Coronary artery (tissue), 2 donors: ENCODE results near the gene TMX4.

ENCODE experiments used
- DNase-seq: peaks from one replicate; pipeline ENCODE4 v3.0.0-alpha.2; 2017; ENCODE audit warnings: low spot score
- H3K27ac ChIP-seq, 2 donors: fragments of 200-600 bp; sonication (generic); one replicate each; pipeline ENCODE4 v1.5.1; 2016 to 2019
- H3K4me3 ChIP-seq: fragments of 200-600 bp; sonication (generic); 2 replicates; pipeline ENCODE4 v1.5.1; 2016; ENCODE audit warnings: mild to moderate bottlenecking, moderate library complexity
- CTCF ChIP-seq: fragments of 200-600 bp; sonication (generic); IDR thresholded peaks from one replicate; pipeline ENCODE4 v1.5.1; 2019; ENCODE audit warnings: antibody characterized with exemption

Gene TMX4

GRCh38 chr20:8000796-8001195 is 18.8 kb downstream of the TMX4 start:
- H3K27ac ChIP-seq: no peak overlapping the region
- DNase-seq: no peak
- TF ChIP-seq CTCF: no peak
- H3K4me3 ChIP-seq: no peak overlapping the region

GRCh38 chr20:7996898-7997297 is 22.7 kb downstream of the TMX4 start:
- H3K4me3 ChIP-seq: no peak overlapping the region
- no peak for TF ChIP-seq CTCF
- no peak overlapping the region for H3K27ac ChIP-seq
- no peak for DNase-seq

- Histone ChIP-seq H3K27ac (no peak overlapping the region), H3K4me3 (no peak overlapping the region)
- DNase-seq: no peak
- TF ChIP-seq CTCF: no peak
Measured at GRCh38 chr20:7994809-7995208, 24.8 kb downstream of the TMX4 start.

GRCh38 chr20:7993703-7994102 is 25.9 kb downstream of the TMX4 start:
- Histone ChIP-seq H3K27ac (no peak overlapping the region), H3K4me3 (no peak overlapping the region)
- no peak for DNase-seq
- no peak for TF ChIP-seq CTCF

GRCh38 chr20:7993238-7993637 is 26.3 kb downstream of the TMX4 start:
- Histone ChIP-seq H3K27ac (no peak overlapping the region), H3K4me3 (no peak overlapping the region)
- no peak for TF ChIP-seq CTCF
- no peak for DNase-seq

GRCh38 chr20:7990385-7990784 is 29.2 kb downstream of the TMX4 start:
- DNase-seq: no peak
- H3K4me3 ChIP-seq: no peak overlapping the region
- H3K27ac ChIP-seq: no peak overlapping the region
- no peak for TF ChIP-seq CTCF

GRCh38 chr20:7989379-7989778 is 30.2 kb downstream of the TMX4 start:
- no peak for TF ChIP-seq CTCF
- no peak for DNase-seq
- H3K27ac ChIP-seq: no peak overlapping the region
- H3K4me3 ChIP-seq: no peak overlapping the region
